KBM-7 (cell line): ENCODE results near the gene CDH16.
"Not testable (repeated sequence)": the region's sequence is repeated elsewhere in the genome, so short reads cannot be mapped to it uniquely, and the experiment has no call there.

ENCODE experiments used
- DNase-seq: peaks from one replicate; pipeline ENCODE4 v3.0.0-alpha.2; 2015
- in situ Hi-C: fragments of 300-500 bp; cut with MboI; formaldehyde crosslinking; loops from 2 replicates; pipeline ENCODE4 v1.14.3; 2020; ENCODE audit warnings: low sequenced_read_pairs, low pct_unique_long_range_greater_than_20kb, mixed read lengths

The CDH16 gene, protein sequence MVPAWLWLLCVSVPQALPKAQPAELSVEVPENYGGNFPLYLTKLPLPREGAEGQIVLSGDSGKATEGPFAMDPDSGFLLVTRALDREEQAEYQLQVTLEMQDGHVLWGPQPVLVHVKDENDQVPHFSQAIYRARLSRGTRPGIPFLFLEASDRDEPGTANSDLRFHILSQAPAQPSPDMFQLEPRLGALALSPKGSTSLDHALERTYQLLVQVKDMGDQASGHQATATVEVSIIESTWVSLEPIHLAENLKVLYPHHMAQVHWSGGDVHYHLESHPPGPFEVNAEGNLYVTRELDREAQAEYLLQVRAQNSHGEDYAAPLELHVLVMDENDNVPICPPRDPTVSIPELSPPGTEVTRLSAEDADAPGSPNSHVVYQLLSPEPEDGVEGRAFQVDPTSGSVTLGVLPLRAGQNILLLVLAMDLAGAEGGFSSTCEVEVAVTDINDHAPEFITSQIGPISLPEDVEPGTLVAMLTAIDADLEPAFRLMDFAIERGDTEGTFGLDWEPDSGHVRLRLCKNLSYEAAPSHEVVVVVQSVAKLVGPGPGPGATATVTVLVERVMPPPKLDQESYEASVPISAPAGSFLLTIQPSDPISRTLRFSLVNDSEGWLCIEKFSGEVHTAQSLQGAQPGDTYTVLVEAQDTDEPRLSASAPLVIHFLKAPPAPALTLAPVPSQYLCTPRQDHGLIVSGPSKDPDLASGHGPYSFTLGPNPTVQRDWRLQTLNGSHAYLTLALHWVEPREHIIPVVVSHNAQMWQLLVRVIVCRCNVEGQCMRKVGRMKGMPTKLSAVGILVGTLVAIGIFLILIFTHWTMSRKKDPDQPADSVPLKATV

DNA sequence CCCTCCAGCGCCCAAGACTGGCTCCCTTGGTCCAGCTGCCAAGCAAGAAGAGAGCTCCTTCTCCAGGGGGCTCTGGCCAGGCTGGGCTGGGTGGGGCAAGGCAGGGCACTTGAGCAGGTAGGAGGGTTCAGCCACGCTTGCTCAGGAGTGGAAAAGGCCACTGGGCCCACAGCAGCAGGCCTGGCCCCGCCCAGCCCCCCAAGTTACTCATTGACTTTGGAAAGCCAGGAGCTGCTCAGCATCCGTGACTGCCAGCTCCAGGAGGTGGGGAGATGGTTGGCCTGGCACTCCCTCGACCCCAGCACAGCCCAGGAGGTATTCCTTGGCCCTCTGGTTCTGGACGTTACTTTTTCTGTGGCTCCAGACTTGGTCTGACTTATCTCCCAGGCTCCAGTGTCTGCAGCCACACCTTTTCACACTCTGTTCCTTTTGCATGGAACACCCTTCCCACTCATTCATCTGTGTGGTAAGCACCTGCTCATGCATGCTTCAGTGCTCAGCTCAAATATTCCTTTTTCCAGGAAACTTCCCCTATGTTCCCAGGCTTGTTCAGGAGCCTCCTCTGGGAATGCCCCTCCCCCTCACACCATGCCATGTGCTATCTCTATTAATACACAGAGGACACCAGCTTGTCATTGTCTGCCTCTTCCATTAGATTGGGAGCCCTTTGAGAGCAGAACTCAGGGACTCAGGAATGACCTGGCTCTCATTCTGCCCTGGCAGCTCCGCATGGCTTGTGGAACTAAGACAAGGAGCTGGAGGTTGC lies at the start of gene CDH16:
TSS of gene CDH16 (minus strand) at position 83 of the 766 bp plus-strand sequence. CDS start 820 bp downstream, outside the sequence.
- in situ Hi-C loops = no loop called here
- no peak for DNase-seq

DNA sequence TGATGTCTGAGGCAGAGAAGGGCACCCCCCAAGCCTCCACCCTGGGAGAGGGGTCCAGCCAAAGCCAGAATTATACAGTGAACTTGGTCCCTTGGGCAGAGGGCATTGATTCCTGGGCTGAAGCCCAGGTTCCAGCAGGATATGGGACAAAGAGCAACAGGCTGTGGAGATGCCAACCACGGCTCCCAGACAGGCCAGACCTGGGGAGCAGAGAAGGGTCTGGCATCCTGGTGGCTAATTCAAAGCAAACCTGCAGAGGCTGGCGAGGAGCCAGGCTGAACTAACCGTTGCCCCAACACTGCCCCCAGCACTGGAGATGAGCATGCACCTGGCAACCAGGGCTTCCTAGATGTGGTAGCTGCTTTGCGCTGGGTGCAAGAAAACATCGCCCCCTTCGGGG lies 45.4 kb upstream of the CDH16 start:
- in situ Hi-C loops = no loop called here
- no peak for DNase-seq

DNA sequence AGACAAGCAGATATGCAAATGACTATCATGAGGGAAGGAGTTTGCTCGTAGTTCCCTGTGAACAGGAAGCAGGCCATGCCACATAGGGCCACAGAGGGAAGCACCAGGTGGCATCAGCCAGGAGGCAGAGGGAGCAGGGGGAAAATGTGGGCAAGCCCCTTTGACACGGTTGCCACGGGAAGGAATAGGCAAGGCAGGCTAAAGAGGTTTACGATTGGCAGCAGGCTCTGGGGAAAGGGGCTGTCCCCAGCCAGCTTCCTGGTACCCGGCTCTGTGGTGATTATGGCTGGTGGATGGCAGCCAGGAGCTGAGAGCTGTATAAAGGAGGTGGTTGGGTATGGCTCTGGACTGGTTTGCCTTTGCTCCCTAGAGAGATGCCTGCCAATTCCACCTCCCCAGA lies 43.2 kb upstream of the CDH16 start:
- in situ Hi-C loops = no loop called here
- DNase-seq = no peak

DNA sequence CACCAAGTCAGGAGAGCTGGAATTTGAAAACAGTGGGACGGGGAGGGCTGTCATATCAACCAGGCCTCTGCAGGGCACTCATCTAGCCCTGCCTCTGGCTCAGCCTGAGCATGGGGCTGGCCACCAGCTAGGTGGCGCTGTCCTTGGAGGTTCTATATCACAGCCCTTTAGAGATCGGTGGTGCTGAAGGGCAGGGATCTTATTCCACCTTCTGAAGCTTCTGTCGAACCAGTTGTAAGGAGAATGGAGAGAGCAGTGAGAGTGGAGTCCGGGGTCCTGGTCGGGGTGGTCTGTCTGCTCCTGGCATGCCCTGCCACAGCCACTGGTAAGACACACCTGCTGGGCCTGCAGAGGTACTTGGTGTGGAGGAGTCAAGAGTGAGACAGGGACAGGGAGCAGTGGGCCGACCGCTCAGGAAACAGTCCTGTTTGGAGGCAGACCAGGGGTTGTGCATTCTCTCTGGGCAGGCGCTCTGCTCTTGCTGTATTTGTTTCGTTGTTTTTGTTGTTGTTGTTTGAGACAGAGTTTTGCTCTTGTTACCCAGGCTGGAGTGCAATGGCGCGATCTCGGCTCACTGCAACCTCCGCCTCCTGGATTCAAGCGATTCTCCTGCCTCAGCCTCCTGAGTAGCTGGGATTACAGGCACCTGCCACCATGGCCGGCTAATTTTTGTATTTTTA lies 42.5 kb upstream of the CDH16 start, which contains the start of gene CES3:
TSS of gene CES3 (plus strand) at position 202 of the 680 bp plus-strand sequence. CDS start at position 244, 42 bp downstream.
- DNase-seq = peak; percentile 88
- in situ Hi-C loops = no loop called here

DNA sequence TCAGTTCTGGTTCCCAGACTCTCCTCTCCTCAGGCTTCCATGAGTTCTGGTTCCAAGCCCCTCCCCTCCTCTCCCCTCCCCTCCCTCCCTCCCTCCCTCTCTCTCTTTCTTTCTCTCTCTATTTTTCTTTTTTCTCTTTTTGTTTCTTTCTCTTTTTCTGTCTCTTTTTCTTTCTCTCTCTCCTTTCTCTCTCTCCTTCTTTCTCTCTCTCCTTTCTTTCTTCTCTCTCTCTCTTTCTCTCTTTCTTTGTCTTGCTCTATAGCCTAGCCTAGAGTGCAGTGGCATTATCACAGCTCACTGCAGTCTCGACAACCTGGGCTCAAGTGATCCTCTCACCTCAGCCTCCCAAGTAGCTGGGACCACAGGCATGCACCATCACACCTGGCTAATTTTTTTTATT lies 41.6 kb upstream of the CDH16 start:
- in situ Hi-C loops = no loop called here
- no peak for DNase-seq

DNA sequence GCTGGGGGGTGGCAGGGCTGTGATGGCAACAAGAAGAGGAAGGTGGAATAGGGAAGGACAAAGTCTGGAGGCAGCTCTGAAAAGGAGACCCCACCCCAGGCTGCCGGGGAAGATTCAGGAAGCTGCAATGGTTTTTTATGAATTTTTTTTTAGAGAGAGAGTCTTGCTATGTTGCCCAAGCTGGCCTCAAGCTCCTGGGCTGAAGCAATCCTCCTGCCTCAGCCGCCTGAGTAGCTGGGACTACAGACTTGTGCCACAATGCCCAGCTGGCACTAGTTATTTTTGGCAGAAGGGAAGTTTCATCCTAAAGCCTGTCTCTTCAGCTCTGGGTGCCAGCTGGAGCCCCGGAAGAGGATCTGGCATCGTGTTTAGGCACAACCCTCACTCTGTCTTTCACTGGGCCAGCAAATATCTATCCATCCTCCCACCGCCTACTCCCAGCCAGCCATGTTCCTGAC lies 41.0 kb upstream of the CDH16 start:
- in situ Hi-C loops = no loop called here
- DNase-seq = no peak

DNA sequence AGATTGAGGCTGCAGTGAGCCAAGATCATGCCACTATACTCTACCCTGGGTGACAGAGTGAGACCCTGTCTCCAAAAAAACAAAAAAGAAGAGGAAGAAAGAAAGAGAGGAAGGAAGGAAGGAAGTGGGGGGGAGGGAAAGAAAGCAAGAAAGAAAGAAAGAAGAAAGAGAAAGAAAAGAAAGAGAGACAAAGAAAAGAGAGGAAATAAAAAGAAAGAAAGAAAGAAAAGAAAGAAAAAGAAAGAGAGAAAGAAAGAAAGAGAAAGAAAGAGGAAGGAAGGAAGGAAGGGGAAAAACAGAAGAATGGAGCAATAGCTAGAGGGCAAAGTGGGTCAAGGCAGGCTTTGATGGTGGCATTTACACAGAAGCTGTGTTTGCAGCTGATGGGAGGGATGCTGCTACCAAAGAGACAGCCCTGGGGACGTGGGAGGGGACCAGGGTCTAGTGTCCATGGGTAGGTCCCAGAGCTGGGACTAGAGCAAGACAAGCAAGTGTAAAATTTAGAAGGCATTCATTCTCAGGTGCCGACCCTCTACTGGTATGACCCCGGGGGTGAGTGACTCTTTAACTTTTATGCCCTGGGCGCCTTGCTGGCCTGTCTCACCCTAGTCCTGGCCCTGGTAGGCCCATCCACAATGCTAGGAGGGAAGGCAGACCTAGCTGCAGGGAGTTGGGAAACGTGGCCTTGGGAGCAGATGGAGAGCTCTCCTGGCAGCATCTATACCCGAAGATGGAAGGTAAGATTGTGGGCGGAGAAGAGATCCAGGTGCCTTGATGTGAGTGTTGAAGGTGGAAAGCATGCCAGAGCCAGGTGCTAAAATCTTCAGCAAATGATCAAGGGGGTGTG lies 40.4 kb upstream of the CDH16 start:
- in situ Hi-C loops = no loop called here
- no peak for DNase-seq

DNA sequence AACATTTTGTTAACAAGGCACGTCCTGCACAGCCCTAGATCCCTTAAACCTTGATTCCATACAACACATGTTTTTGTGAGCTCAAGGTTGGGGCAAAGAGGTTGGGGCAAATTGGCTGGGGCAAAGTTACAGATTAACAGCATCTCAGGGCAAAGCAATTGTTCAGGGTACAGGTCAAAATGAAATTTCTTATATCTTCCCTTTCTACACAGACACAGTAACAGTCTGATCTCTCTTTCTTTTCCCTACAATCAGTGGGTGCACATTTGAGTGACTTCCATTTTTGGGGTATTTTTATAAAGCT lies 37.4 kb upstream of the CDH16 start:
- in situ Hi-C loops, DNase-seq: not testable (repeated sequence)

DNA sequence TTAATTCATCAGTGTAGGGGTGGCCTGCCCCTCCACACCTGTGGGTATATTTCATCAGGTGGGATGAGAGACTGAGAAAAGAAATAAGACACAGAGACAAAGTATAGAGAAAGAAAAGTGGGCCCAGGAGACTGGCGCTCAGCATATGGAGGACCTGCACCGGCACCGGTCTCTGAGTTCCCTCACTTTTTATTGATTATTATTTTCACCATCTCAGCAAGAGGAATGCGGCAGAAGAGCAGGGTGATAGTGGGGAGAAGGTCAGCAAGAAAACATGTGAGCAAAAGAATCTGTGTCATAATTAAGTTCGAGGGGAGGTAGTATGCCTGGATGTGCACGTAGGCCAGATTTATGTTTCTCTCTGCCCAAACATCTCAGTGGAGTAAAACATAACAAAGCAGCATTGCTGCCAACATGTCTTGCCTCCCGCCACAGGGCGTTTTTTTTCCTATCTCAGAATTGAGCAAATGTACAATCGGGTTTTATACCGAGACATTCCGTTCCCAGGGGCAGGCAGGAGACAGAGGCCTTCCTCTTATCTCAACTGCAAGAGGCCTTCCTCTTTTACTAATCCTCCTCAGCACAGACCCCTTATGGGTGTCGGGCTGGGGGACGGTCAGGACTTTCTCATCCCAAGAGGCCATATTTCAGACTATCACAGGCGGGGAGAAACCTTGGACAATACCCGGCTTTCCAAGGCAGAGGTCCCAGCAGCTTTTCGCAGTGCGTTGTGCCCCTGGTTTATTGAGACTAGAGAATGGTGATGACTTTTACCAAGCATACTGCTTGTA lies 36.9 kb upstream of the CDH16 start:
- in situ Hi-C loops, DNase-seq: not testable (repeated sequence)

DNA sequence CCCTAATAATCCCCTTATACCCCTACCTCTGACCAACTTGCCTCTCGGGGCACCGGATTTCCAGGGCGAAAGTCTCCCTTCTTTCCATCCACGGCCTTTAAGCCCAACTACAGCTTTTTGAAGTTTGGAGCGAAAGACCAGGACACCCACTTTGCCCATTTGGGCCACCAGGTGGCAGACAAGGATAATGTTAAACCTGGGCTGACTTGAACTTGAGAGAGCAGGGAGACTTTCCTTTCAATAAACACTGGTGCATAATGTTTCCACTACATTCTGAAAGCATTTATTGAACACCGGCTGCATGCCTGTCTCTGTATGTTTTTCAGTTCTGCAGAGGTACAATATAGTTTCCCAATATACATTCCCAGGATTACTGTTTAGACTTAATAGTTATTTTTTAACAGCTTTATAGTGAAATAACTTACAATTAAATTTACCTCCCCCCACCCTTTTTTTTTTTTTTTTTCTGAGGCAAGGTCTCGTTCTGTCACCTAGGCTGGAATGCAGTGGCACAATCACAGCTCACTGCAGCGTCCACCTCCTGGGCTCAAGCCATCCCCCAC lies 35.5 kb upstream of the CDH16 start:
- in situ Hi-C loops = no loop called here
- peak; percentile 89 for DNase-seq

DNA sequence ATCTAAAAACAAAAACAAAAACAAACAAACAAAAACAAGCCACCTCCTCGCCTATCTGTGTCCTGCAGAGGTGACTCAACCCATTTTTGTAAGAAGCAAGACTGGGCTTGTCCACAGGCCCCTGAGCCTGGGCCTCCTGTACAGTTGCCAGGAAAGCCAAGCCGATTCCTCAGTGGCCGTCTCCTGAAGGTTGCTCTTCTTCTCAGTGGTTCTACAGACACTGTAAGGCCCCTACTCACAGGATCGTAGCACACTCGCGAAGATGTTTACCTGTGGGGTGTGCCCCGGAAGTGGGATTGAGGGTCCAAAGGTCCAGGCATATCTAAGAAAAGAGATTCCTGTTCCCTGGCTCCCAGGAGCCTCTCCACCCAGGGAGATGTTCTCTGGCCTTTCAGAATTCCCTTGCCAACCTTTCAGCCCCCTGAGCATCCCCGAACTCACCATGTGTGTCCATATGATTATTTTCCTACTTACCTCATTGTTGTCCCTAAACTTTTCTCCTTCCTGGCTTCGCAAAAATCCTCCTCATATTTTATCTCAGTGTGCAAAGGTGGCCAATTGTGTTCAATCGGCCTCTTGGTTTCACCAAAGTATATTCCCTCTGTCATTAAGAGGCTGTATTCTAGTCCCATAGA lies 34.9 kb upstream of the CDH16 start:
- in situ Hi-C loops = no loop called here
- DNase-seq = no peak

DNA sequence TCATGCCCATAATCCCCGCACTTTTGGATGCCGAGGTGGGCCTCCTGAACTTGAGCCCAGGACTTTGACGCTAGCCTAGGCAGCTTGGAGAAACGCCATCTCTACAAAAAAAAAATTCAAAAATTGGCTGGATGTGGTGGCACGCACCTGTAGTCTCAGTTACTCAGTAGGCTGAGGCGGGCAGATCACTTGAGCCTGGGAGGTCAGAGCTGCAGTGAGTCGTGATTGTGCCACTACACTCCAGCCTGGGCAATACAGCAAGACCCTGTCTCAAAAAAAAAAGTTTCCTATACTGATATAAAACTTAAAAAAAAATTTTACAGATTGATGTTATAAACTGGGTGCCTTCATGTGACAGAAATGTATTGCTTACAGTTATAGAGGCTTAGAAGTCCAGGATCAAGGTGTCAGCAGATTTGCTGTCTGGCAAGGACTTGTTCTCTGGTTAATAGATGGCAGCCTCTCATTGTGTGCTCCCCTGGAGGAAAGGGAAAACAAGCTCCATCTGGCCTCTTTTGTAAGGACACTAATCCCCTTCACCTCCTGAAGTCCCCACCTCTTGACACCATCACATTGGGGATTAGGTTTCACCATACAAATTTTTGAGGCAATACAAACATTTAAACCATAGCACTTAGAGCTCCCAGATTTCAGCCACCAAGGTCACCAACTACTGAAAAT lies 33.9 kb upstream of the CDH16 start:
- in situ Hi-C loops = no loop called here
- DNase-seq = no peak

DNA sequence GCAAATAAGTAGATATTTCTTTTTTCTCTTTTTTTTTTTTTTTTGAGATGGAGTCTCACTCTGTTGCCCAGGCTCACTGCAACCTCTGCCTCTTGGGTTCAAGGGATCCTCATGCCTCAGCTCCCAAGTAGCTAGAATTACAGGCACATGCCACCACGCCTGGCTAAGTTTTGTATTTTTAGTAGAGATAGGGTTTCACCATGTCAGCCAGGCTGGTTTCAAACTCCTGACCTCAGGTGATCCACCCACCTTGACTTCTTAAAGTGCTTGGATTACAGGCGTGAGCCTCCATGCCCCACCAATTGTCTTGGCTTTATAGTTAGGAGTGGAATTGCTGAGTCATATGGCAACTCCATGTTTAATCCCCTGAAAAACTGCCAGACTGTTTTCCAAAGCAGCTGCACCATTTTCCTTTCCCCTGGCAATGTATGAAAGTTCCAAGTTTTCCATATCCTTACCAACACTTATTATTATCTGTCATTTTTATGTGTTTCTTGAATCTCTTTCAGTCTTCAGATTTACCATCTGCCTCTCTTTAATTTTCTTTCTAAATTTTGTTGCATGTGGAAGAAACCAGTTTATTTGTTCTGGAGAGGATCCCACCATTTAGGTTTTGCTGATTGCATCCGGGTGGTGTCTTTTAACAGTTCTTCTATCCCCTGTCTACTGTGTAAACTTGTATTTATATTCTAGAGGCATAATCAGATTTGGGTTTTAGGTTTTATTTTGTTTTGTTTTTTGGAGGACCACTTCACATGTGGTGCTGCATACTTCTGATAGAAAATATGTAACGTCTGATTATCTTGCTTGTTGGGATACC lies 32.5 kb upstream of the CDH16 start:
- DNase-seq = no peak
- in situ Hi-C loops = no loop called here

DNA sequence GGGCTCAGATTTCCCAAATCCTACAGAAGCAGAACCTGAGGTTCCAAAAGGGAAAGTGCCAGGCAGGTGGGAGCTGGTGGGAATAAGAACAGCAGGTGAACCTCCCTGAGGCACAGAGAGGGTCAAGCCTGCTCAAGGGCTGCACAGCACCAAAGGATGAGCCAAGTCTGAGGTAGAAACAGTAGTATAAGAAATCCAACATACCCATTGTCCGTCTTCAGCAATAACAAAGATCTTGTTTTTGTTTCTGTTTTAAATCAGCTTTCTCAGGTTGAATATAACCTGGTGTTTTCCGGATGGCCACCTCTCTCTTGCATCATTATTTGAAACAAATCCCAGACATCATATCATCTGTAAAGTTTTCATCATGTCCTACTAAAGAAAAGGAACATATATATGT lies 31.8 kb upstream of the CDH16 start:
- in situ Hi-C loops = no loop called here

DNA sequence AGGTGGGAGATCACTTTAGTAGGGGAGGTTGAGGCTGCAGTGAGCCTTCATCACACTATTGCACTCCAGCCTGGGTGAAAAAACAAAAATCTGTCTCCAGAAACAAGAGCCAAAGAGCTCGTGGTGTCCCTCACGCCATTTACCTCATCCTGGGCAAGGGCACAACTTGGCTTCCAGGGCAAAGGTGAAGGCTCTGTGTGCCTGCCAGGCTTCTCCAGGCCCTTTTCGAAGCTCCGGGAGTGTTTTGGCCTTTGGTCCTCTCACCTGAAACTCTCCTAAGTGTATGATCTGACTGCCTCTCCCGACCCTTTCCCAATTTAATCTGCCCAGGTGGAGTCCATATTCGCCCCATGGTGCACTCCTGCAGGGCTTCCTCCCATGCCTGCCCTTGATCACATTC lies 30.8 kb upstream of the CDH16 start:
- in situ Hi-C loops = no loop called here
- DNase-seq = no peak

More for the DNA sequence above, 31.8 kb upstream of the CDH16 start:
- DNase-seq = no peak
